Left forelimb (tissue), 1 donor: Measurements from ENCODE around the gene SLCO2A1.

ENCODE experiments used
- DNase-seq: peaks from one replicate; pipeline ENCODE4 v3.0.0-alpha.2; 2018; ENCODE audit warnings: low spot score

The SLCO2A1 gene

GRCh38 chr3:133980550-133980949, 49.2 kb downstream of the SLCO2A1 start:
- DNase-seq: no peak

- no peak for DNase-seq
Observed at GRCh38 chr3:133980035-133980434, 49.7 kb downstream of the SLCO2A1 start.

- no peak for DNase-seq
Observed at GRCh38 chr3:133979553-133979952, 50.2 kb downstream of the SLCO2A1 start.

GRCh38 chr3:133977568-133977967, 52.2 kb downstream of the SLCO2A1 start:
- DNase-seq: no peak

GRCh38 chr3:133973249-133973980, 56.3 kb downstream of the SLCO2A1 start:
- DNase-seq: no peak

- DNase-seq: no peak
Observed at GRCh38 chr3:133972156-133972555, 57.6 kb downstream of the SLCO2A1 start.

- no peak for DNase-seq
Observed at GRCh38 chr3:133970916-133971315, 58.8 kb downstream of the SLCO2A1 start.

- no peak for DNase-seq
Observed at GRCh38 chr3:133970339-133970738, 59.4 kb downstream of the SLCO2A1 start.

GRCh38 chr3:133967992-133968892, 61.5 kb downstream of the SLCO2A1 start:
- DNase-seq: no peak

- no peak for DNase-seq
Observed at GRCh38 chr3:133966954-133967353, 62.8 kb downstream of the SLCO2A1 start.

GRCh38 chr3:133965906-133966305, 63.8 kb downstream of the SLCO2A1 start:
- DNase-seq: no peak

- DNase-seq: no peak
Observed at GRCh38 chr3:133965013-133965570, 64.6 kb downstream of the SLCO2A1 start.

- no peak for DNase-seq
Observed at GRCh38 chr3:133964547-133964946, 65.2 kb downstream of the SLCO2A1 start.

- DNase-seq: no peak
Observed at GRCh38 chr3:133963657-133964396, 65.9 kb downstream of the SLCO2A1 start.

GRCh38 chr3:133962849-133963248, 66.9 kb downstream of the SLCO2A1 start:
- DNase-seq: no peak

GRCh38 chr3:133958071-133958805, 71.5 kb downstream of the SLCO2A1 start:
- no peak for DNase-seq

GRCh38 chr3:133956982-133957381, 72.7 kb downstream of the SLCO2A1 start:
- DNase-seq: no peak

GRCh38 chr3:133956353-133956752, 73.4 kb downstream of the SLCO2A1 start:
- no peak for DNase-seq

- DNase-seq: no peak
Observed at GRCh38 chr3:133955892-133956291, 73.8 kb downstream of the SLCO2A1 start.

GRCh38 chr3:133954717-133955360, 74.9 kb downstream of the SLCO2A1 start:
- no peak for DNase-seq

GRCh38 chr3:133953297-133953696, 76.4 kb downstream of the SLCO2A1 start:
- no peak for DNase-seq
